ENCODE measurements around the gene FAM13A.

FAM13A gene

GRCh38 chr4:88738180-88738579, 318.8 kb downstream of the FAM13A start:
- no peak overlapping the region for H3K4me2 ChIP-seq (ENCODE audit: low read length)
- no peaks in the 10 kb centered on the region for H3K9me2 ChIP-seq (replicated peaks; ENCODE audit: control insufficient read depth, low read length)
- H3F3A ChIP-seq (ENCODE audit: control insufficient read depth, insufficient read depth), result no peaks in the 10 kb centered on the region
- H3K4me1 ChIP-seq (ENCODE audit: control insufficient read depth, low read length), result 0 out of 2 replicates have a peak, but pooled peaks cover 3% of the 10 kb centered on the region
- TF ChIP-seq EZH2phosphoT487 (IDR thresholded peaks at IDR 0.05; ENCODE audit: borderline replicate concordance, low read length), result no peak
- TF ChIP-seq CTCF (IDR thresholded peaks at IDR 0.05; ENCODE audit: low read depth, low read length, poor library complexity, severe bottlenecking), result no peak
- H3K36me3 ChIP-seq (ENCODE audit: control insufficient read depth, low read length), result no peaks in the 10 kb centered on the region
- H3K27ac ChIP-seq (ENCODE audit: low read depth, low read length), result no peak overlapping the region
- H3K79me2 ChIP-seq (ENCODE audit: control insufficient read depth, low read length), result no peaks in the 10 kb centered on the region
- no peaks in the 10 kb centered on the region for H3K27me3 ChIP-seq (ENCODE audit: control insufficient read depth, low read length)
- H3K9me3 ChIP-seq (ENCODE audit: control insufficient read depth, insufficient read depth, low read length), result no peaks in the 10 kb centered on the region
- H4K20me1 ChIP-seq (ENCODE audit: control insufficient read depth, insufficient read depth, low read depth, low read length), result no peaks in the 10 kb centered on the region
- H3K4me3 ChIP-seq (ENCODE audit: low read length), result no peak overlapping the region

- Histone ChIP-seq H4K20me1 (ENCODE audit: control insufficient read depth, insufficient read depth, low read depth, low read length) (no peaks in the 10 kb centered on the region), H3K4me2 (ENCODE audit: low read length) (no peak overlapping the region), H3K9me2 (replicated peaks; ENCODE audit: control insufficient read depth, low read length) (no peaks in the 10 kb centered on the region), H3K4me1 (ENCODE audit: control insufficient read depth, low read length) (0 out of 2 replicates have a peak, but pooled peaks cover 3% of the 10 kb centered on the region), H3K36me3 (ENCODE audit: control insufficient read depth, low read length) (no peaks in the 10 kb centered on the region), H3K27me3 (ENCODE audit: control insufficient read depth, low read length) (no peaks in the 10 kb centered on the region), H3F3A (ENCODE audit: control insufficient read depth, insufficient read depth) (no peaks in the 10 kb centered on the region), H3K4me3 (ENCODE audit: low read length) (no peak overlapping the region), H3K27ac (ENCODE audit: low read depth, low read length) (no peak overlapping the region), H3K9me3 (ENCODE audit: control insufficient read depth, insufficient read depth, low read length) (no peaks in the 10 kb centered on the region), H3K79me2 (ENCODE audit: control insufficient read depth, low read length) (no peaks in the 10 kb centered on the region)
- no peak for TF ChIP-seq CTCF (IDR thresholded peaks at IDR 0.05; ENCODE audit: low read depth, low read length, poor library complexity, severe bottlenecking)
- TF ChIP-seq EZH2phosphoT487 (IDR thresholded peaks at IDR 0.05; ENCODE audit: borderline replicate concordance, low read length), result no peak
Measured at GRCh38 chr4:88737307-88737941, 319.6 kb downstream of the FAM13A start.

GRCh38 chr4:88736264-88736663, 320.7 kb downstream of the FAM13A start:
- no peaks in the 10 kb centered on the region for H3K9me2 ChIP-seq (replicated peaks; ENCODE audit: control insufficient read depth, low read length)
- TF ChIP-seq CTCF (IDR thresholded peaks at IDR 0.05; ENCODE audit: low read depth, low read length, poor library complexity, severe bottlenecking) (no peak), EZH2phosphoT487 (IDR thresholded peaks at IDR 0.05; ENCODE audit: borderline replicate concordance, low read length) (no peak)
- 0 out of 2 replicates have a peak, but pooled peaks cover 3% of the 10 kb centered on the region for H3K4me1 ChIP-seq (ENCODE audit: control insufficient read depth, low read length)
- no peaks in the 10 kb centered on the region for H3K27me3 ChIP-seq (ENCODE audit: control insufficient read depth, low read length)
- no peaks in the 10 kb centered on the region for H4K20me1 ChIP-seq (ENCODE audit: control insufficient read depth, insufficient read depth, low read depth, low read length)
- H3K36me3 ChIP-seq (ENCODE audit: control insufficient read depth, low read length), result no peaks in the 10 kb centered on the region
- H3K4me2 ChIP-seq (ENCODE audit: low read length), result no peak overlapping the region
- H3K79me2 ChIP-seq (ENCODE audit: control insufficient read depth, low read length), result no peaks in the 10 kb centered on the region
- no peak overlapping the region for H3K27ac ChIP-seq (ENCODE audit: low read depth, low read length)
- H3K9me3 ChIP-seq (ENCODE audit: control insufficient read depth, insufficient read depth, low read length), result no peaks in the 10 kb centered on the region
- no peaks in the 10 kb centered on the region for H3F3A ChIP-seq (ENCODE audit: control insufficient read depth, insufficient read depth)
- H3K4me3 ChIP-seq (ENCODE audit: low read length), result no peak overlapping the region

Data from DOHH2 (cell line).